ENCODE data around the gene ZBTB20. TPM values are rescaled to one million over a fixed set of nuclear protein-coding genes. Genes with fewer than 3 reads are reported as not detected.

ZBTB20 gene
- total RNA-seq, 3 donors from 2014 or later (not counting 1 experiment from before 2014, with no cell fraction given) = 52.7 to 58.3 (median 55.9) TPM

- intact Hi-C loops (cut with micrococcal nuclease) = no loop called here
- no peak overlapping the region for H3K27ac ChIP-seq (ENCODE audit: low read length)
- H3K27me3 ChIP-seq (ENCODE audit: control insufficient read depth, insufficient read depth, low read length) = no peaks in the 10 kb centered on the region
- ATAC-seq (no peak), DNase-seq (no peak)
- TF ChIP-seq CTCF (IDR thresholded peaks at IDR 0.05) = no peak
- Mint-ChIP-seq H3K27me3 (ENCODE audit: low read depth in 2 of 2) (no peaks in the 10 kb centered on the region), H3K4me1 (peaks cover 0 to 5% of the 10 kb centered on the region in 2 donors), H3K27ac (no peak overlapping the region), H3K4me3 (no peak overlapping the region), H3K36me3 (no peaks in the 10 kb centered on the region), H3K9me3 (no peaks in the 10 kb centered on the region)
- H3K36me3 ChIP-seq (ENCODE audit: control insufficient read depth, insufficient read depth, low read length) = no peaks in the 10 kb centered on the region
- no peak overlapping the region for H3K4me3 ChIP-seq (ENCODE audit: low read length)
- no peaks in the 10 kb centered on the region for H3K9me3 ChIP-seq (ENCODE audit: control insufficient read depth, insufficient read depth, low read length)
- no peaks in the 10 kb centered on the region for H3K4me1 ChIP-seq (ENCODE audit: control insufficient read depth, insufficient read depth, low read length)
Measured at GRCh38 chr3:114597871-114598270, 549.2 kb downstream of the ZBTB20 start.

GRCh38 chr3:114597012-114597411, 550.1 kb downstream of the ZBTB20 start:
- no peak overlapping the region for H3K4me3 ChIP-seq (ENCODE audit: low read length)
- no peaks in the 10 kb centered on the region for H3K9me3 ChIP-seq (ENCODE audit: control insufficient read depth, insufficient read depth, low read length)
- no peak for DNase-seq
- H3K27me3 ChIP-seq (ENCODE audit: control insufficient read depth, insufficient read depth, low read length) = no peaks in the 10 kb centered on the region
- no peak for ATAC-seq
- Mint-ChIP-seq H3K36me3 (no peaks in the 10 kb centered on the region), H3K4me3 (no peak overlapping the region), H3K27ac (no peak overlapping the region), H3K9me3 (no peaks in the 10 kb centered on the region), H3K27me3 (ENCODE audit: low read depth in 2 of 2) (no peaks in the 10 kb centered on the region), H3K4me1 (peaks cover 0 to 5% of the 10 kb centered on the region in 2 donors)
- TF ChIP-seq CTCF (IDR thresholded peaks at IDR 0.05) = no peak
- intact Hi-C loops (cut with micrococcal nuclease) = no loop called here
- 94% methylated on average over 3 of the region's 4 CpGs for WGBS (ENCODE audit: insufficient coverage)
- H3K36me3 ChIP-seq (ENCODE audit: control insufficient read depth, insufficient read depth, low read length) = no peaks in the 10 kb centered on the region
- no peak overlapping the region for H3K27ac ChIP-seq (ENCODE audit: low read length)
- H3K4me1 ChIP-seq (ENCODE audit: control insufficient read depth, insufficient read depth, low read length) = no peaks in the 10 kb centered on the region

GRCh38 chr3:114596147-114596546, 550.9 kb downstream of the ZBTB20 start:
- 89% methylated on average over 2 of the region's 2 CpGs for WGBS (ENCODE audit: insufficient coverage)
- no peaks in the 10 kb centered on the region for H3K27me3 Mint-ChIP-seq (ENCODE audit: low read depth in 2 of 2)
- H3K4me3 ChIP-seq (ENCODE audit: low read length) = no peak overlapping the region
- no peak for ATAC-seq
- no peaks in the 10 kb centered on the region for H3K36me3 ChIP-seq (ENCODE audit: control insufficient read depth, insufficient read depth, low read length)
- no peaks in the 10 kb centered on the region for H3K9me3 Mint-ChIP-seq
- intact Hi-C loops (cut with micrococcal nuclease) = no loop called here
- no peak for TF ChIP-seq CTCF (IDR thresholded peaks at IDR 0.05)
- no peak overlapping the region for H3K27ac ChIP-seq (ENCODE audit: low read length)
- no peaks in the 10 kb centered on the region for H3K4me1 ChIP-seq (ENCODE audit: control insufficient read depth, insufficient read depth, low read length)
- H3K27me3 ChIP-seq (ENCODE audit: control insufficient read depth, insufficient read depth, low read length) = no peaks in the 10 kb centered on the region
- no peaks in the 10 kb centered on the region for H3K9me3 ChIP-seq (ENCODE audit: control insufficient read depth, insufficient read depth, low read length)
- DNase-seq = no peak
- H3K36me3 Mint-ChIP-seq = no peaks in the 10 kb centered on the region
- no peak overlapping the region for H3K27ac Mint-ChIP-seq
- H3K4me3 Mint-ChIP-seq = no peak overlapping the region
- H3K4me1 Mint-ChIP-seq = peaks cover 0 to 5% of the 10 kb centered on the region in 2 donors

GRCh38 chr3:114595522-114596028, 551.5 kb downstream of the ZBTB20 start:
- Histone ChIP-seq H3K27me3 (ENCODE audit: control insufficient read depth, insufficient read depth, low read length) (no peaks in the 10 kb centered on the region), H3K9me3 (ENCODE audit: control insufficient read depth, insufficient read depth, low read length) (no peaks in the 10 kb centered on the region), H3K4me1 (ENCODE audit: control insufficient read depth, insufficient read depth, low read length) (no peaks in the 10 kb centered on the region), H3K36me3 (ENCODE audit: control insufficient read depth, insufficient read depth, low read length) (no peaks in the 10 kb centered on the region), H3K27ac (ENCODE audit: low read length) (no peak overlapping the region), H3K4me3 (ENCODE audit: low read length) (no peak overlapping the region)
- ATAC-seq = no peak
- Mint-ChIP-seq H3K36me3 (no peaks in the 10 kb centered on the region), H3K4me1 (peaks cover 0 to 5% of the 10 kb centered on the region in 2 donors), H3K9me3 (no peaks in the 10 kb centered on the region), H3K27me3 (ENCODE audit: low read depth in 2 of 2) (no peaks in the 10 kb centered on the region), H3K27ac (no peak overlapping the region), H3K4me3 (no peak overlapping the region)
- TF ChIP-seq CTCF (IDR thresholded peaks at IDR 0.05) = no peak
- DNase-seq = no peak
- WGBS (ENCODE audit: insufficient coverage) = 100% methylated on average over 1 of the region's 2 CpGs
- intact Hi-C loops (cut with micrococcal nuclease) = no loop called here
